Stimulated activated CD8-positive, alpha-beta memory T cell treated with anti-CD3 and anti-CD28 coated beads, Interleukin-12 subunit alpha, Interleukin-12 subunit beta, amount 100 ng/mL, for 24 hours (primary cell): ENCODE data around the gene LENG9.

ENCODE experiments used
- DNase-seq: peaks from one replicate; pipeline ENCODE4 v3.0.0-alpha.2; 2020; ENCODE audit errors: extremely low read depth

LENG9 gene

DNA sequence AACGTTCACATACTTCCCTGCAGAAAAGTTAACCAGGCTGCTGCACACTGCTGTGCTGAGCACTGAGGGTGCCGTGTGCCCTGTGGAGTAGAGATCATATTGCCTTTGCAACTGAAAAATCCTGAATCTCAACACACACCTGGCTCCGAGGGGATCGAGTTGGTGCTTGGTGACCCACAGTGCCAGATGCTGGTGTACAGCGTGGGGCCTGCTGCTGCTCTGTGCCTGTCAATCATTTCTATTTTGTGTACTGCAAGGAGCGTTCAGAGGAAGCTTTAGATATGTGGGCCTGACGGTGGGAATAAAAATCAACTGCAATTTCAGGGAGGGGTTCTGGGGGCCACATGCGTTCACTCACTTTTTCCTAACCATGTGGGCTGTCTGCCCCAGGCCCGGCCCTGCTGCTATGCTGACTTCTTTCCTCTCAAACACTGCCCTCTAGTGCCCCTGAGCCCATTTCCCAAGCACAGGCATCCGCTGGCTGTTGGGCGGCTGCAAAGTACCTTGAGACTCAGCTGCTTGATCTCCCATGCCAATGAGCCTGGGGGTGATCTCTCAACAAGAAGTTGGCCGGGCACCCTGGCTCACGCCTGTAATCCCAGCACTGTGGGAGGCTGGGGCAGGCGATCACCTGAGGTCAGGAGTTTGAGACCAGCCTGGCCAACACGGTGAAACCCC is 24.3 kb downstream of the LENG9 start:
- no peak for DNase-seq

GRCh38 chr19:54436628-54437252 is 26.8 kb downstream of the LENG9 start:
- DNase-seq: no peak

- no peak for DNase-seq
Measured at GRCh38 chr19:54436031-54436523, 27.5 kb downstream of the LENG9 start.

- no peak for DNase-seq
Measured at GRCh38 chr19:54435551-54436016, 28.0 kb downstream of the LENG9 start.

GRCh38 chr19:54434873-54435214 is 28.7 kb downstream of the LENG9 start:
- DNase-seq: no peak

DNA sequence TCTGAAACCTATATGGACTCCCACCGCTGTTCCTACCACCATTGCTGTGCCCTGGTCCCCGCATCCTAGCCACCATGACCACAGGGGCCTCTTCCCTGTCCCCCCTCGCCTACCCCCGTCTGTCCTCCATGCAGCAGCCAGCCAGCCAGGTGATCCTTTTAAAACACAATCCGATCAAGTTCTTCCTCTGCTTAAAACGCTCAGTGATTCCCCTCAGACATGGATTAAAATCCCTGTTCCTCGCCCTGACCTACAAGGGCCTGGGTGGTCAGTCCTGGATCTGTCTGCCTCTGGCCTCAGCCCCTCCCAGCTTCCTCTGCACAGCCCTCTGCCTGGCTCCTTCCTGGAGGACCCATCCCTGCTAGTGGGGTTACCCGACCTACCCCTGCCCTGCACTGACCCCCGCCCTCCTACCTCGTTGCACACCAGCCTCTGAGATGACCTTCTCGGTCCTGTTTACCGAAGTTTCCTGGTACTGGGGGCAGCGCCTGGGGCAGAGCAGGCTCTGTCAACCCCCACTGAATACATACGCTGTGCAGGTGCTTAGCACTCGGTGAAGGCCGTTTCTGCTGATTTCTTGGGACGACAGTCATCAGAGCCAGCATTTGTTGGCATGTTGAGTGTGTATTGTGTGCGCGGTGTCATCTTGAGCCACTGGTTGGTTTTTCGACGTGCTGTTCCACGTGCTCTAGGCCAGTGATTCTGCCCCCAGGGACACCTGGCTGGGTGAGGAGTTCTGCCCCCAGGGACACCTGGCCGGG is 29.3 kb downstream of the LENG9 start:
- DNase-seq: no peak

GRCh38 chr19:54433697-54434096 is 29.9 kb downstream of the LENG9 start:
- DNase-seq: no peak

DNA sequence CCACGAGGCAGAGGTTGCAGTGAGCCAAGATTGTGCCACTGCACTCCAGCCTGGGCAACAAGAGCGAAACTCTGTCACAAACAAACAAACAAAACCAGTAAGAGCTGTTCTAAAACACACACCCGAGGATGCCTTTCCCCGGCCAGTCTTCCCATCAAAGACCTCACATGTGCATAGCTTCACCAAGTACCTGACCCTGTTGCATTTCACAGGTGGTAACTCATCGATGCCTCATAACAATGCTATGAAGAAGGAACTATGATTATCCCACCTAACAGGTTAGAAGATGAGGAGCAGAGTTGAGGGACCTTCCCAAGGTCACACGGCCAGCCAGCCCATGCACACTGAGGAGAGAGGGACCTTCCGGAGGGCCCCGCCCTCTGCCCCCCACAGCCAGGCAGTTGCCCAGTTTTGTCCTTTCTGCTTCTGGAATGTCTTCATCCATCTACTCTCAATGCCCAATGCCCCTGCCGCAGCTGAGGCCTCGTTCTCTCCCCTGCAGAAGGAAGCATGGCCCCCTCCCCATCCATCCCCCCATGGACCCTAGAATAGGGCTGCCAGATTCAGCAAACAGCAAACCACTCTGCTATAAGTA is 31.3 kb downstream of the LENG9 start:
- DNase-seq: no peak

DNA sequence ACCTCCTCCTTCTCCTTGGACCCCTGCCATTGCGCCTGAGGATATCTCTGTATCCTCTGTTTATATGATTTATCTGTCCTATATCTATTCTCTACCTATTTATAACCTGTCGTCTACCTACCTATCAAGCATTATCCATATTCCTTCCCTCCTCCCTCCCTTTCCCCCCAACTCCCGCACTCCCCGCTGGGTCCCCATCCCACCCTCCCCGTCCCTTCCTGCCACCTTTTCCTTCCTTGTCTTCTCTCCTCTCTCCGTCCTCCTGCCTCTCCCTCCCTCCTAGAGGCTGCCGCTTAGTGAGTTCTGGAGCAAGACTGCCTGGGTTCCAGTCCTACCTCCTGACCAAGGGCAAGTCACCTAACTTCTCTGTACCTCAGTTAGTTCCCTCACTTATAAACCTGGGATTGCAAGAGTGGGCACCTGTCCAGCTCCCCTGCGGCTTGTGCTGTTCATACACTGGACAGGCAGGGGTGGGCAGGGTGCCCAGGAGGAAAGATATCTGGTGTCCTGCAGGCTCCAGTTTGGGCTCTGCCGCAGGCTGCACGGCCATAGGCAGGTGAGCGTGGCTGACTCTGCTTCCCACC is 32.2 kb downstream of the LENG9 start:
- no peak for DNase-seq

DNA sequence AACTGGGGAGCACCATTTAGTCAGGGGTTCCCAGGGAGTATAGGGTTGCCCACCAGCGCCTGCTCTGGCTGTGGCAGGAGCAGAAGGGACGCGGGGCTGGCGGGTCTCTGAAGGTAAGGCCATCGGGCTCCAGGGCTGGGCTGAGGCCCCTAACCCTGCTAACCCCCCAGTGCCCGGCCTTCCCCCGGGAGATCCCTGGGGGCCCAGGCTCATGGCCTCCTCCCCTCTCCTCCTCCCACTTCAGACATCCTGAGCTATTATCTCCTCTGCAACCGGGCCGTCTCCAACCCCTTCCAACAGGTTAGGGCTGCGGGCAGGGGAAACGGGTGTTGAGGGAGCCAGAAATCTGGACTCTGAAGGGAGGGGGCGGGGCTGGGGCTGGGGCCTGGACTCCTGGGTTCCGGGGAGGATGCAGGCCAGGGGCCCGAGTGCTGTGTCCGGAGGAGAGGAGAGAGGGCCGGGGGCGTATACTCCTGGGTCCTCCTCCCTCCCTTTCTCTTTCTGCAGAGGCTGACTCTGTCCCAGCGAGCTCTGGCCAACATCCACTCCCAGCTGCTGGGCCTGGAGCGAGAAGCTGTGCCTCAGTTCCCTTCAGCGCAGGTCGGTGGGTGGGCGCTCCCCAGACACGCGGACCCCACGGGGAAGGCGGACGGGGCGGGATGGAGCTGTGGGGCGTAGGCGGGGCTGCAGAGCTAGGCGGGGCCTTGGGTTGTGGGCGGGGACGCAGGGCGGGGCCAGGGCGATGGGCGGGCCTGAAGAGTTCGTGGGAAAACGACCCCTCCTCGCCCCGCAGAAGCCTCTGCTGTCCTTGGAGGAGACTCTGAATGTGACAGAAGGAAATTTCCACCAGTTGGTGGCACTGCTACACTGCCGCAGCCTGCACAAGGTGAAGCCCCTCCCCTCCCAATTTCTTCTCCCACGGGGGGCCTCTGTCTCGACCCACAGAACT is 33.0 kb downstream of the LENG9 start:
- DNase-seq: no peak

DNA sequence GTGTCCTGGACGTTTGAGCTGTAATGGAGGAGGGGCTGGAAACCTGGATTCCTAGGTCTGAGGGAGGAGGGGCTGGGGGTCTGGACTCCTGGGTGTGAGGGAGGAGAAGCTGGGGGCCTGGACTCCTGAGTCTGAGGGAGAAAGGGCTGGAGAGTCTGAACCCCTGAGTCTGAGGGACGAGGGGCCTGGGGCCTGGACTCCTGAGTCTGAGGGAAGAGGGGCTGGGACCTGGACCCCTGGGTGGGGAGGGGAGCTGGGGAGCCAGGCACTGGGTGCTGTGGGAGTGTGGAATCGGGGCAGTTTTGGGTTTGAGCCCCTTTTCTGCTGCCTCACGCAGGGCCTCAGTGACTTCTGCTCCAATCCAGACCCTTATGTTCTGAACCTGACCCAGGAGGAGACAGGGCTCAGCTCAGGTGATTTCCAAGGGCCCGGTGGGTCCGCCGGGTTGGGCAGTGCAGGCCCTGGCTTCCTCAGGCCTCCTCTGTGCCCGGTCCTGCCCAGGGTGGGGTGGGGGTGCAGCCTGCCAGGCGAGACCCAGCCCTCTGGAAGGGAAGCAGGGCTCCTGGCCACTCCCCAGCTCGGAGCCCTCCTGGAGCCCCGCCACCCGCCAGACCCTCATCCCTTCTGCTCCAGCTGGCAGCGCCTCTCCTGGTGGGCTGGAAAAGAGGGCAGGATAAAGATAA is 33.9 kb downstream of the LENG9 start:
- DNase-seq: no peak

- DNase-seq: no peak
Measured at GRCh38 chr19:54429176-54429495, 34.4 kb downstream of the LENG9 start.

- DNase-seq: no peak
Measured at GRCh38 chr19:54428323-54429175, 35.0 kb downstream of the LENG9 start.

GRCh38 chr19:54427586-54427985 is 36.0 kb downstream of the LENG9 start:
- no peak for DNase-seq

DNA sequence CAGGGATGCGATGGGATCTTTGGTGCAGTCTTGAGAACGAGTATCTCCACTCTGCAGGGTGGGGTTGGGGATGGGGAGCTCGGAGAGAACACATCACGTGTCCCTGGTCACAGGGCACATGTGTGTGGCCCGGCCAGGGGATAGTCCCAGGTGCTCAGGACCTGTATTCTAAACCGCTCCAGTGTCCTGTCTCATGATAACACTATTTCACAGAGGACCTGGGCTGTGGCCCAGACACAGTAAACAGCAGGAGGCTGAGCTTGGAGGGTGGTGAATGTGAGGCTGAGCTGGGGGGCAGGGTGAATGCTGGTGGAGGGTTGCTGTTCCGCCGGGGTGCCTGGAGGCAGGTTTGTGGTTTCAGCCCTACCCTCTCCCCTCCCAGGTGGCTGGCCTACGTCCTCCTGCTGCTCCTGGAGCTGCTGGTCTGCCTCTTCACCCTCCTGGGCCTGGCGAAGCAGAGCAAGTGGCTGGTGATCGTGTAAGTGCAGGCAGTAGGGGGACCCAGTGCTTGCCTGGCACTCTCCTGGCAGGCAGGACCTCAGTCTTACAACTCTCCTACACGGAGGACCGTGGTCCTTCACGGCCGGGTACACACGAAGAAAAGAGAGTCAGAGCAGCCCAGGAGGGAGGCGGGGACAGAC is 37.2 kb downstream of the LENG9 start:
- no peak for DNase-seq

GRCh38 chr19:54425382-54425723 is 38.2 kb downstream of the LENG9 start:
- DNase-seq: no peak

GRCh38 chr19:54424660-54425381 is 38.8 kb downstream of the LENG9 start:
- DNase-seq: no peak

DNA sequence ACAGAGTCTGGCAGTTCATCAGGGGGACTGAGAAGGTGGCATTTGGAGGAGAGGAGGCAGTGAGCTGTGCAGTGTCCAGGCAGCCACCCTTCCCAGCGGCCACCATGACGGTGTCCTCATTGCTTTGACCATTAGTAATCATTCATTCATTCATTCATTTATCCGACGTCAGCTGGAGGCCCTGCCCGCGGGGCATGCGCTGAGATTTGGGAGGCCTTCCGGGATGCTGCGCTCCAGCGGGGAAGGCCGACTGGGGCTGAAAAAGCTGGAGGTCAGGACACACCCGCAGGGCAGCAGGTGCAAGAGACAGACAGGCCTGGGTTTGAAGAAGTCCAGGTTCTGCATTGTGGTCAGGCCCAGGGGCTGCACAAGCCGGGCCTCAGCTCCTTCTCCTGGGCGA is 39.4 kb downstream of the LENG9 start:
- DNase-seq: no peak

DNA sequence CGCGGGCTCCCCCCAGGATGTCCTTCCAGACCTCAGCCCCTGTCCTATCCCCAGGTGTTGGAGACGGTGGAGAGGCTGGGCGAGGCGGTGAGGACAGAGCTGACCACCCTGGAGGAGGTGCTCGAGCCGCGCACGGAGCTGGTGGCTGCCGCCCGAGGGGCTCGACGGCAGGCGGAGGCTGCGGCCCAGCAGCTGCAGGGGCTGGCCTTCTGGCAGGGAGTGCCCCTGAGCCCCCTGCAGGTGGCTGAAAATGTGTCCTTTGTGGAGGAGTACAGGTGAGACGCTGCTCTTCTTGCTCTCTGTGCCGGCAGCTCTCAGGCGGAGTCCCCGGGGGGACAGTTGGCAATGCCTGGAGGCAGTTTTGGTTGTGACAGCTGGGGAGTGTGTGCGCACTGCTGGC is 41.4 kb downstream of the LENG9 start:
- DNase-seq: no peak
